ENCODE measurements around the gene EZR. TPM values are rescaled to one million over a fixed set of nuclear protein-coding genes. Genes with fewer than 3 reads are reported as not detected.

The EZR gene
- total and polyA plus RNA-seq, 9 of the 15 experiments (the other 6 are each of a cell fraction or from before 2014, with no cell fraction given) = 36.5 to 162 (median 104) TPM

- peak; percentile 92; the same call in 1 of the 2 replicates for TF ChIP-seq TRIM28 (IDR thresholded peaks at IDR 0.05)
- peak; percentile 96 for TF ChIP-seq NKRF (IDR thresholded peaks at IDR 0.05; ENCODE audit: borderline replicate concordance)
- TF ChIP-seq ZNF551 (CRISPR knock-in tag; IDR thresholded peaks at IDR 0.05) = no peak
- peak; percentile 99 to 100 for TF ChIP-seq TEAD1 (CRISPR knock-in tag; IDR thresholded peaks at IDR 0.05)
- TF ChIP-seq HMBOX1 (IDR thresholded peaks at IDR 0.05) = peak; percentile 35; the same call in 1 of the 2 replicates
- no peak for TF ChIP-seq HINFP (tag; conservative IDR thresholded peaks at IDR 0.05; ENCODE audit: low read depth)
- TF ChIP-seq NCOR1 (IDR thresholded peaks at IDR 0.05) = peak; percentile 99
- no peak for TF ChIP-seq SAFB2 (IDR thresholded peaks at IDR 0.05; ENCODE audit: borderline replicate concordance, low read depth, low read length, severe bottlenecking)
- TF ChIP-seq ZNF75A (CRISPR knock-in tag; IDR thresholded peaks at IDR 0.05) = 0 out of 2 replicates have a peak, but pooled peaks have one; percentile 19
- peak; percentile 95 for TF ChIP-seq ZC3H8 (IDR thresholded peaks at IDR 0.05)
- TF ChIP-seq LARP7 (IDR thresholded peaks at IDR 0.05) = peak; percentile 100
- peak; percentile 75 for TF ChIP-seq PRDM10 (IDR thresholded peaks at IDR 0.05; ENCODE audit: partially characterized antibody)
- no peak for TF ChIP-seq ZNF282 (CRISPR knock-in tag; IDR thresholded peaks at IDR 0.05)
- TF ChIP-seq FOXK1 (CRISPR knock-in tag; IDR thresholded peaks at IDR 0.05; ENCODE audit: borderline replicate concordance) = peak; percentile 96
- no peak for TF ChIP-seq FOXA1 (IDR thresholded peaks at IDR 0.05; ENCODE audit: borderline replicate concordance)
- TF ChIP-seq ZNF212 (CRISPR knock-in tag; IDR thresholded peaks at IDR 0.05) = no peak
- TF ChIP-seq HOXB6 (CRISPR knock-in tag; IDR thresholded peaks at IDR 0.05; ENCODE audit: borderline replicate concordance) = no peak
- no peak for TF ChIP-seq GTF2B (IDR thresholded peaks at IDR 0.05; ENCODE audit: extremely low read depth, insufficient read length)
- 0 out of 2 replicates have a peak, but pooled peaks have one; percentile 2 for TF ChIP-seq BMI1 (IDR thresholded peaks at IDR 0.05; ENCODE audit: low read length)
Observed at GRCh38 chr6:158853072-158853879, 34.1 kb upstream of the EZR start (continued).
